GM18517 (cell line): ENCODE results near the gene LAMC1.

Source experiments
- ATAC-seq: cut with Tn5 transposase; IDR thresholded peaks from one replicate; pipeline ENCODE4 v1.9.1; 2021; ENCODE audit warnings: mild to moderate bottlenecking, moderate library complexity; ENCODE audit not compliant: unreplicated experiment

Gene LAMC1

DNA sequence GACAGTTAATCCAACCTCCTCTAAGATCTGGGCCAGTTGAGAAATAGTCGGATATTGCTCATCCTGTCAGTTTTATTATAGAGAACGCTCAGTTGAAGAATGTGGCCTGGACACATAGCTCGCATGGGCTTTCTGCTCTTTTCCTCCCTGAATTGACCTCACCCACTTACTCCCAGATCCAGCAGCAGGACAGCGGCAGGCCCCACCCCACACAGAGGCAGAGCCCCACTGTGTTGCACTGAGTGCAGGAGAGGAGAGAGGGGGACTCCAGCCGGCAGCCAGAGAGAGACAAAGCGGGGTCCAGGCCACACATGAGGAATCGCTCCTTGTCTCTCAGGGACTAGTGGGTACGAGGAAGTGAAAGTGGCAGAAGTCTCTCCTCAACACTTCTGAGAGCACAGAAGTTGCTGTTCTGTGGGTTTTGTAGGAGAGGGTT, 78.6 kb downstream of the LAMC1 start:
- ATAC-seq = no peak

DNA sequence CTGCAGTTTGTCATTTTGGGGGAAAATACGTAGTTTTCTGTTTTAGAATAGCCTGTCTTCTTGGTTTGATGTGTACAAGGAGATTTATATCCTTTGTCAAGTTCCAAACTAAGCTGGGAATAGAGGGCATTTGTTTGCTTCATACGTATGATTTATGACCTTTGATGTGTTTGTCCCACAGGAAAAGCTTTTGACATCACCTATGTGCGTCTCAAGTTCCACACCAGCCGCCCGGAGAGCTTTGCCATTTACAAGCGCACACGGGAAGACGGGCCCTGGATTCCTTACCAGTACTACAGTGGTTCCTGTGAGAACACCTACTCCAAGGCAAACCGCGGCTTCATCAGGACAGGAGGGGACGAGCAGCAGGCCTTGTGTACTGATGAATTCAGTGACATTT, 79.9 kb downstream of the LAMC1 start:
- no peak for ATAC-seq

DNA sequence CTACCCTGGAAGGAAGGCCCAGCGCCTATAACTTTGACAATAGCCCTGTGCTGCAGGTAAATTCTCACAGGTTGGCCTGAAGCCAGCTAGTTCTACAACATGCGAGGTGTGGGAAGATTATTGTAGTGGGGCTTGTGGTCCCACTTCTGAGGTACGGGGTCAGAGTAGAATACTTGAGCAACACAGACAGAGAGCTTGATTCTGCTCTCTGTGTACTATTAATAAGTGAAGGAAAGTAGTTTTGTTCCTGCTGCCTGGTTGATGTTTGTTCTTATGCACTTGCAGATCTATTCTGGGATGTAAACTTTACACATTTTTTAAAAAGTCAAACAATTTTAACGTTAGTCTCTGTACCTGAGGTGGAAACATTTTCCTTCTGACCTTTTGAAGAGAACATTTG, 80.4 kb downstream of the LAMC1 start:
- ATAC-seq = no peak

DNA sequence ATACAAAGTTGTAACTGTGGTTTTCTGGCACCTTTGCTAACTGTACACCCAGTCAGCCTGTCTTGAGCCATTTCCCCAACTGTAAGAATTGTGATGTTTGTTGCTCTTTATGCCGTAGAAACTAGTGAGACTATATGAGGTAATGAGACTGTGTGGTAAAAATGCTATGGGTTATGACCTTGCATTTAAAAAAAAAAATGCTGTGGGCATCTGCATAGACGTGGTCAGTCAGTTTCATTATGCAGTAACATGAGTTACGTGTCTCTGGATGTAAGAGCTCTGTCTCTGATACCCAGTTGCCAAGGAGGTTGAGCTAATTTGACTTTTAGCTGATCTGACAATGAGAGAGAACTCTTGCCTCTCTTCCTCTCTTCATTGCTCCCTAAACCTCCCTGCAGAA, 82.2 kb downstream of the LAMC1 start:
- ATAC-seq = no peak

DNA sequence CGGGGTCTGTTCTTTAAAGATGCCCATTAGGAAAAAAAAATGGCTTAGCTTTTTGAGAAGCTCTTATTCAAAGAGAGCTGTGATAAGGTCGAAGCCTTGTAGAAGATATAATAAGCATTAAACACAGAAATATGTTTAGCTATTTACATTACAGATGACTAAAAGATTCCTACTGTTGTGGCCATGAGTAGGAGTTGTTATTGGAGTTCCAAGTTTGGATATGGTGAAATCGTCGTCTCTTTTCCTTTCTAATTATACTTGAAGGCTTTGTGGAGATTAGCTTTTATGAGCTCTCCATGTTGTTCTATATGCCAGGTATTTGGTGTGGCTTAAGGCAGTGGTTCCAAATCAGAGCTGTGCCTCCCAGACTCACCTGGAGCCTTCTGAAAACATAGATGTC, 82.9 kb downstream of the LAMC1 start:
- ATAC-seq = no peak

DNA sequence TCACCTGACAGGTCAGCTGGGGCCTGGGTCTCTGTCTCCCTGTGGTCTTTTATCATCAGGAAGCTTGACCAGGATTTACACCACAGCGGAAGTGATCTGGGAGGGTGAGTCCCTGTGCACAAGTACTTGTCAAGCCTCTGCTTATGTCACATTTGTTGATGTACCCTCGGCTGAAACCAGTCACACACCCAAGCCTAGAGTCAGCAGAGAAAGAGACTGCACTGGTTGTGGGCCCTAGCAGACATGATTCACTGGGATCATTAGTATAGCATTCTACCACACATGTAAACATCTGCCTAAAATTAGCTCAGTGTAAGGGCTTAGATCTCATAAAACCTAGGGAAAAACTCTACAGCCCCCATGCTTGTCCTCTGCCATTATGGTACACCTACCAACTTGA, 83.5 kb downstream of the LAMC1 start:
- no peak for ATAC-seq

DNA sequence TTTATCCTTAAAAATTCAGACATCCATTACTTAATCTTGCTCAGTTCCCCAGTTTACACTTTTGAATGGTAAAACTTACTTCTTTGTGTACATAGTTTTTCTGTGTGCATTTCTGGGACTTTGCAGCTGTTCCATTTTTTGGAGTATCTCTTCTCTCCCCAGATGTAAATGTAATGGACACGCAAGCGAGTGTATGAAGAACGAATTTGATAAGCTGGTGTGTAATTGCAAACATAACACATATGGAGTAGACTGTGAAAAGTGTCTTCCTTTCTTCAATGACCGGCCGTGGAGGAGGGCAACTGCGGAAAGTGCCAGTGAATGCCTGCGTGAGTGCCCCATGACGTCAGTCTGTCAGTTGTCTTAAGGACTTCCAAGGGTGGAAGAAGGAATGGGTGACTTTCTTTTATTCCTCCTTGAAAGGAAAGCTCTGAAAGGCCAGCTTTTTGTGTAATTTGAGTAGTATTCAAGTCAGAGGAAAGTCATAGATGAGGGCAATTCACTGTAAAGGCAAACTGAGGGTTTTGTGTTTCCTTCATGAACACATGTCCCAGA, 87.2 kb downstream of the LAMC1 start:
- ATAC-seq = no peak

DNA sequence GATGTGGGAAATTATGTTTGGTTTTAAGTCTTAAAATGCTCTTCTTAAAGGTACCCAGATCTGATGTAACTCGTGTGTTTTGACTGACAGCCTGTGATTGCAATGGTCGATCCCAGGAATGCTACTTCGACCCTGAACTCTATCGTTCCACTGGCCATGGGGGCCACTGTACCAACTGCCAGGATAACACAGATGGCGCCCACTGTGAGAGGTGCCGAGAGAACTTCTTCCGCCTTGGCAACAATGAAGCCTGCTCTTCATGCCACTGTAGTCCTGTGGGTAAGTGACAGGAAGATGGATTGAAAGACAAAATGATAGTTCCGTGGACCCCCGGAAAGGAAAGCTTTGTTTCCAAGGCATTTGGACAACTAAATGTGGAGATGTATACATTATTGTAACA, 91.2 kb downstream of the LAMC1 start:
- no peak for ATAC-seq

DNA sequence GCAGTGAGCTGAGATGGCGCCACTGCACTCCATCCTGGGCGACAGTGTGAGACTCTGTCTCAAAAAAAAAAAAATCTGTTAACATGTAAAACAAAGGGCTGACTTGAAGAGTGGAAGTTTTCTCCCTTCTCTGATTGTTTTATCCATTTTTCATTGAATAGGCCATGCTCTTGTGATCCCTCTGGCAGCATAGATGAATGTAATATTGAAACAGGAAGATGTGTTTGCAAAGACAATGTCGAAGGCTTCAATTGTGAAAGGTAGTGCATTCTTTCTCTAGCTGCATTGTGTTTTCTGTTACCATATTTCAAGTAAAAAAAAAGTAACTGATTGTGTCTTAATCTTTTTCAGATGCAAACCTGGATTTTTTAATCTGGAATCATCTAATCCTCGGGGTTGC, 93.2 kb downstream of the LAMC1 start:
- ATAC-seq = no peak

DNA sequence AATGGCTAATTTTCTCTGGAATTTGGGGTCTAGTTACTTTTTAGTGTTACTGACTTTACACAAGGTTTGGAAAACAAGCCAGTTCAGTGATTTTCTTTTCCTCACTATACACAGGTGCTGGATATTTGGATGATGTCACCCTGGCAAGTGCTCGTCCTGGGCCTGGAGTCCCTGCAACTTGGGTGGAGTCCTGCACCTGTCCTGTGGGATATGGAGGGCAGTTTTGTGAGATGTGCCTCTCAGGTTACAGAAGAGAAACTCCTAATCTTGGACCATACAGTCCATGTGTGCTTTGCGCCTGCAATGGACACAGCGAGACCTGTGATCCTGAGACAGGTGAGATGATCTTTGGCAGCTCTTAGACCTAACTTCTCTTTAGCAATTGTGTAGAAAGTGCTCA, 98.4 kb downstream of the LAMC1 start:
- no peak for ATAC-seq

DNA sequence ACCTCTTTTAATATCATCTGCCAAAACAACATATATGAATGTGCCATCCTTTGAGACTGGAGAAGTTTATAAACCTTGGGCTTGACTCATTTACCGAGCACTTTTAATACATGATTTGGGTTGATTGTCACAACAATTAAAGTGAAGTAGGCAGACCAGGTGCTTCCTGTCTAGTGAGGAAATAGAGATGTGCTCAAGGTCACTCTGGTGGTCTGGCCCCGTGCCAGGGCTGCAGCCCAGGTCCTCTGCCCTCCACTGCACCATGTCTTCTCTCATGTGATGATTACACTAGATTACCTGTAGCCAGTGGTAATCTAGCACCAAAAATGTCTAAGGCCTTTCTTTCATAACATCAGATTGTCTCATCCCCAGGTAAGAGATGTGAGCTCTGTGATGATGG, 101.0 kb downstream of the LAMC1 start:
- ATAC-seq = no peak

DNA sequence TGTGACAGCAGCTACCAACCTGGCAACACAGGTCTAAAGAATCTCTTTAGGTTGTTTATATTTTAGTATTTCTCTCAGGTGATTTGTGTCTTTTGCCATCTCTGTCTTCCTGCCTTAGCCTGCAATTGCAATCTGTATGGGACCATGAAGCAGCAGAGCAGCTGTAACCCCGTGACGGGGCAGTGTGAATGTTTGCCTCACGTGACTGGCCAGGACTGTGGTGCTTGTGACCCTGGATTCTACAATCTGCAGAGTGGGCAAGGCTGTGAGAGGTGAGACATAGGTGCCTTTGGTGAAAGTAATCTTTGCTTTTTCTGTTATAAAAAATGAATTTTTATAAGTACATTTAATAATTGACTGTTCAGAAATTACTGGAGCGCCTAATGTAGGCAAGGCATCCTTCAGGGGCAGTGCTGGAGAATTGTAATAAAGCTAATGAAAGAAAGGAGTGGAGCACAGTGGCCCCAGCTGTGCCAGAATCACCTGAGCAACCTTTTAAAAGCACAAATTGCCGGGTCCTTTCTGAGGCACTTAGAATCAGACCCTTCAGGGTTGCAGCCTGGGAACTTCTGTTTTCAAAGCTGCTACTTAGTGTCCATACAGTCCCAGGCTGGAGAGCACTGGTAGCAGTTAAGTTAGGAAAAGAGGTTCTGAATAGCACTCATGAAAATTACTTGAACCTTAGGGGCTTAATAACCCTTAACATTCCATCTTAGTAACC, 102.2 kb downstream of the LAMC1 start:
- ATAC-seq = no peak

DNA sequence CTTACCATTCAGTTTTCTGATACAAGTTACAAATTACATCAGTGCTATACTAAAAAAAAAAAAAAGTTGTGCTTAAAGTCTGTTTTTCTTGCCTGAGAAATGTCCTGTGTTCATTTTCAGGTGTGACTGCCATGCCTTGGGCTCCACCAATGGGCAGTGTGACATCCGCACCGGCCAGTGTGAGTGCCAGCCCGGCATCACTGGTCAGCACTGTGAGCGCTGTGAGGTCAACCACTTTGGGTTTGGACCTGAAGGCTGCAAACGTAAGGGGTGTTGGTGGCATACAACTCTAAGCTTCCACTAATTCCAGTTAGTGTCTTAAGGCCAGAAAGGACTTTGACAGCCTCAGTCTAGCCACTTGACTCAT, 102.8 kb downstream of the LAMC1 start:
- no peak for ATAC-seq

DNA sequence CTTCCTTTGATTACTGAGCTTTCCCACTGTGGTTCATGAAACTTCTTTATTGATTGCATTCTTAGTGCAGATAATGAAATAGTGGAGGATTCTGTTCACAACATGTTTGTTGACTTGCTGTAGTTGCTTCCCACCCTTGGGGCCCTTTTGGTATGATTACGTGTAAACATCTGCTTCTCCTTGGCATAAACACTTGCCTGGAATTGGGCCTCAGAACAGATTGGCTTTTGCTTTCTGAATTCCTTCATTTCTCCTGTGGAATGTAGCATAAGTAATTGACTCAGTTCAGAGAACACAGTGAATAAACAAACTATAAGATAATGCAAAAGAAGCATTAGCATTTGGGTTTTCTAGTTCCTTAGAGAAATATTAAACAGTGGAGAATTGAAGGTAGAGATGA, 103.3 kb downstream of the LAMC1 start:
- no peak for ATAC-seq

DNA sequence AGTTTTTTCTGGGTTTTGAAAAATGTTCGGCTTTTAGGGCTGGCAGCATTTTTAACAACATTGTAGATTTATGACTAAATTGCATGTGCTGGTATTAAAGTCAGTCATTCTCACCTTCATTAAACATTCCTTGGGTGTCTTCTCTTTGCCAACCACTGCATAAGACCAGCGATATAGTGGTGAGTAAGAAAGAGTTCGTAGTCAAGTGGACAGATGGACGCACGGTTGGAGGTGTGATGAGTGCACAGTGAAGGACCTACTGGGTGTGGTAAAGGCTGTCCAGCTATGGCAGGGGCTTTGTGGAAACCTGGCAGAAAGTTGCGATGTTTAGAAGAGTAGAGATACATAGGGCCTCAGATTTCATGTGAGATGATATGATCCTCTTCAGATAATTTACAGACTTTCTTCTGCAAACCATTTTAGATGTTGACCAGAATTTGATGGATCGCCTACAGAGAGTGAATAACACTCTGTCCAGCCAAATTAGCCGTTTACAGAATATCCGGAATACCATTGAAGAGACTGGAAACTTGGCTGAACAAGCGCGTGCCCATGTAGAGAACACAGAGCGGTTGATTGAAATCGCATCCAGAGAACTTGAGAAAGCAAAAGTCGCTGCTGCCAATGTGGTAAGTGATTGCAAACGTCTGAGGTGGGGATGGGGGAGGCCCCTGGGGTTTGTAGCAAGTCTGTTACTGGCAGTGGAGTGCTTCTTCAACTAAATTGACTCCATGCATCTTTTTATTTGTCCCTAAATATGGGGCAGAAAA, 106.9 kb downstream of the LAMC1 start:
- ATAC-seq = no peak

DNA sequence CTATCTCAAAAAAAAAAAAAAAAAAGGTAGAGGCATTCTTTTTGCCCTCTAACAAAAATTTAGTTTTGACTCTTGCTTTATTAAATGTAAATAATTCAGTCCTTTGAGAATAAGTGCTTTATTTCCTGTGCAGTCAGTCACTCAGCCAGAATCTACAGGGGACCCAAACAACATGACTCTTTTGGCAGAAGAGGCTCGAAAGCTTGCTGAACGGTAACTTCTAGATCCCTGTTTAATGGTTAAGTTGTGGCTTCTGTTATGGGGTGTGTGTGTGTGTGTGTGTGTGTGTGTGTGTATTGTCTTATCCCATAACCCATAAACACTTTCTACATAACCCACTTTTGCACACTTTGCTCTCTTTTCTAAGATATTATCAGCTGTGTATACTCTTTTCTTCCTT, 107.9 kb downstream of the LAMC1 start:
- no peak for ATAC-seq

DNA sequence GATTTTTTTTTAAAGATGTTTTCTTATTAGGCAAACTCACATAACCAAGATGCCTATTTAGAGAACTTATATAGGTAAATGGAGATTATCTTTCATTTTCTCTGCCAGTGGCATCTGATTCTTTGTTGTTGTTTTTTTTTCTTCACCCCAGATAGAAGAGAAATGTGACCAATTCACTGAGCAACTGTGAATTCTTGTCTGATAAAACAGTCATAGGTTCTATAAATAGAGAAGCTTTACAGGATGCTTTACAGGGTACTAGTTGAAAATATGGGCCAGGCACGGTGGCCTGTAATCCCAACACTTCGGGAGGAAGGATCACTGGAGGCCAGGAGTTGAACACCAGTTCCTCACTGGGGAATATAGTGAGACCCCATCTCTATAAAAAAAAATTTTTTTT, 112.1 kb downstream of the LAMC1 start:
- ATAC-seq = no peak

DNA sequence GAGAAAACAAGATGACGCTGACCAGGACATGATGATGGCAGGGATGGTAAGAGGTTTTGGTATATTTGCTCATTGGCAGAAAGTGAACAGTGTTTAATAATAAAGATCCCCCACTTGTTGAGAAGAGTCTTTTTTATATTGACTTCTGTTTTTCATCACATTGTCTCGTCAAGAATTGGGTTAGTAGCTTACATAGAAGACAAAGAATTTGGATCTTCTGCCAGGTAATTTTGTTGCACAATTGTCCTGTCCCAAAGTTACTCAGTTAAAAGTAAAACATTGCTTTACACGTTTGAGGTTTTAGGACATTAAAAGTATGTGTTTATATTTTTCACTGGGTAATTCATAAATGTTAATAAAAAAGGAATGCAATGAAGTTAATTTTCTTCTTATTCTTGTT, 114.6 kb downstream of the LAMC1 start:
- ATAC-seq = no peak

DNA sequence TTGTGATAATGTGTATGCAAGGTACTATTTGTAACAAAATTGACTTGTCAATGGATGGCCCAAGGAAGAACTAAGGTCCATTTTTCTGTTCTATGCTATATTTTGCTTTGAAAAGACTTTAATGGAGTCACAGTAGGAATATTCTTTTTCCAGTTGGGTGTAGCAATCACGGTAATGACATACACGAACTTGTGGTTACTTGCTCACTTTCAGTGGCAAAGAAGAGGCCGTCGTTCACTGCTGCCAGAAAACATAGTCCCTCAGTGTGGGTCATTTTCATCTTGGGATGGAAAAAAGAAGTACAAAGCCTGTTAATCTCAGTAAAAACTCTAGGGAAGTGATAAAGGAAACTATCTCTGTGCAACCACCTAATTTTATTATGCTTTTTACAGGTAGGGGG, 115.1 kb downstream of the LAMC1 start:
- ATAC-seq = no peak

DNA sequence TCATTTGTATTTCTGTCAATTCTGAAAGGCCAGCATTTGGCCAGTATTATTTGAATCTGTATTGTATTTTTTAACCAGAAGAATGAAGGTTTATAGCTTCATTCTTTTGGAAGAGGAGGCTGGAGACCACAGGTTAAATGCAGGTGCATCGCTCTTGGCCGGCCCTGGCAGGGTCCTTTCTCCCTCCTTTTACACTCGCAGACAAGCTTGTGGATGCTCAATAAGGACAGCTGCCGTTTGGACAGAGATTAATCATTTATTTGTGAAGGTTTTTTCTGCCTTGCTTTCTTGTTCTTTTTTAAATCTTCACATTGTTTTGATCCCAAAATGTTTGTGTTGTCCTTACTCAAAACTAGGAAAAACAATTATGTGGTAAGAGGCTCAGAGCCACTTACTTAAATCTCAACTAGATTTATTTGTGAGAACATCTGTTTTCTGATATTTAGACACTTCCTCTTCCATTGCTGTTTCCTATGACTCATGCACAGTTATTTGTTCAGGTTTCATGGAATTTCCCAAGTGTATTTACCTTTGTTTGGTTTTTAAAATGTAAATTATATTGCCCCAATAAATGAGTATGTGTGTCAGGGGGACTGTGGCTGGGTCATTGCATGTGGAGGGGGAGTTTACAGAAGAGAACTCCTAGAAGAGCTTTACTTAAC, 116.2 kb downstream of the LAMC1 start:
- no peak for ATAC-seq

DNA sequence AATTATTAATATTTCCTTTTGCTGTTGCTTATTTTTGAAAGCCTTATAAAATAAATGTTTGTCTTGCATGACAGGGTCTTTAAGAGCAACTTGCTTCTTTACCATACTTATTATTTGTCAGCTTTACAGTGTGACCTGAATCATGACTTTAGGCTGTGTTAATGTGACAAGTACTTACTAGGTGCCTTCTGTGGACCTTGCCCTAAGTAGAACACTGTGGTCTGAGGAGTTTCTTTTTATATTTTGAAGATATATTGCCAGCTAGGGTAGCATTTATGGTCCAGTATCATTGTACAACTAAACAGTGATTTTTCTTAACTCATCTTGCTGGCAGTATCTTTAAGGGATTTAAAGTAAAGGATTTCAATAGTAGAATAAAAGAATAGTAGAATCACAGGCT, 117.4 kb downstream of the LAMC1 start:
- no peak for ATAC-seq

DNA sequence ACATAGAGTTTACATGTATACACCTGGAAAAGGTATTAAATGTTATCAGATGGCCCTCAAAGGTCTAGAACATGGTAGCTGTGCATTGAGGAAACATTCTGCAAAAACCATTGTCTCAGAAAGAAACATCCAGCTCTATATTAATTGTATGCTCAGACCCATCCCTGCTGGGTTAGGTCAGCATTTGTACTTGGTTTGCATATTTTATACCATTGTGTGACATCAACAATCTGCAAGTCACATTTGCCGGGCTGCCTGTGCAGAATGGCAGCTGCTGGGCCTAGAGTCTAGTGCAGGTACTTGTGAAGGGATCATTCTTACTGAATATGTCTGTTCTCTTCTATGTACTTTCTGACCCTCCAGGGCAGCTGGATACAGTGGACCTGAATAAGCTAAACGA, 119.0 kb downstream of the LAMC1 start:
- ATAC-seq = no peak
